ENCODE measurements around the gene PLLP. TPM values are rescaled to one million over a fixed set of nuclear protein-coding genes. Genes with fewer than 3 reads are reported as not detected.

PLLP gene
- total RNA-seq, 1 donor from 2014 or later = 0.02 TPM

GRCh38 chr16:57225978-57226377, 58.5 kb downstream of the PLLP start:
- DNase-seq (ENCODE audit: low spot score) = no peak
- H3K4me1 Mint-ChIP-seq (ENCODE audit: low read depth) = no peaks in the 10 kb centered on the region
- H3K27me3 Mint-ChIP-seq (ENCODE audit: low read depth) = no peaks in the 10 kb centered on the region
- H3K9me3 Mint-ChIP-seq (ENCODE audit: low read depth) = no peaks in the 10 kb centered on the region
- TF ChIP-seq CTCF (IDR thresholded peaks at IDR 0.05) = no peak
- peaks cover 39% of the 10 kb centered on the region for H3K36me3 Mint-ChIP-seq (ENCODE audit: low read depth)
- no peak overlapping the region for H3K4me3 Mint-ChIP-seq (ENCODE audit: unreplicated experiment)
- H3K27ac Mint-ChIP-seq (ENCODE audit: unreplicated experiment) = no peak overlapping the region

DNA sequence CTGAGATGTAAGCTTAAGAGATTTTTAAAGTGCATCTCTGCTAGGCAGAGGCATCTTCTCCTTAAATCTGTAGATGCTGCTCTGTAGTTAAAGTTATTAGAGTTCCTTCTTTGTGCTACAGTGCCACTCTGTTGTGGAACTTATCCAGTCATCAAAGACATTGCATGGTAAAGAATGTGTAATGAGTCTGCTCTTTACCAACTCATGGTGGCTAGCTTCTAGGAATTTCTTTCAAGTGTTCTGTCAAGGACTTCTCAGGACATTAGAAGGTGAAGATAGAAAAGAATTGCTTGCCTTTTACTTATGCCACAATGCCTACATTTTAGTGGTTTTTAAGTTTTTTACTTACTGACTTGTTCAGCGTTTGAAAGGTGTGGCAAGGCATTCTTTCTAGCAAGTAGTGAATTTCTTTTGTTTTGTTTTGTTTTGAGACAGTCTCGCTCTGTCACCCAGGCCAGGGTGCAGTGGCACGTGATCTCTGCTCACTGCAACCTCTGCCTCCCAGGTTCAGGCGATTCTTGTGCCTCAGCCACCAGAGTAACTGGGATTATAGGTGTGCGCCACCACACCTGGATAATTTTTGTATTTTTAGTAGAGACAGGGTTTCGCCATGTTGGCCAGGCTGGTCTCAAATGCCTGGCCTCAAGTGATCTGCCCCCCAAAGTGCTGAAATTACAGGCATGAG, 59.7 kb downstream of the PLLP start:
- peaks cover 42% of the 10 kb centered on the region for H3K36me3 Mint-ChIP-seq (ENCODE audit: low read depth)
- peaks cover 4% of the 10 kb centered on the region for H3K9me3 Mint-ChIP-seq (ENCODE audit: low read depth)
- no peak overlapping the region for H3K4me3 Mint-ChIP-seq (ENCODE audit: unreplicated experiment)
- TF ChIP-seq CTCF (IDR thresholded peaks at IDR 0.05) = no peak
- no peaks in the 10 kb centered on the region for H3K27me3 Mint-ChIP-seq (ENCODE audit: low read depth)
- no peaks in the 10 kb centered on the region for H3K4me1 Mint-ChIP-seq (ENCODE audit: low read depth)
- DNase-seq (ENCODE audit: low spot score) = no peak
- no peak overlapping the region for H3K27ac Mint-ChIP-seq (ENCODE audit: unreplicated experiment)

- no peak for TF ChIP-seq CTCF (IDR thresholded peaks at IDR 0.05)
- no peak overlapping the region for H3K27ac Mint-ChIP-seq (ENCODE audit: unreplicated experiment)
- H3K4me1 Mint-ChIP-seq (ENCODE audit: low read depth) = no peaks in the 10 kb centered on the region
- no peaks in the 10 kb centered on the region for H3K27me3 Mint-ChIP-seq (ENCODE audit: low read depth)
- no peak overlapping the region for H3K4me3 Mint-ChIP-seq (ENCODE audit: unreplicated experiment)
- peaks cover 53% of the 10 kb centered on the region for H3K36me3 Mint-ChIP-seq (ENCODE audit: low read depth)
- DNase-seq (ENCODE audit: low spot score) = no peak
- peaks cover 16% of the 10 kb centered on the region for H3K9me3 Mint-ChIP-seq (ENCODE audit: low read depth)
Observed at GRCh38 chr16:57223057-57223456, 61.4 kb downstream of the PLLP start.

DNA sequence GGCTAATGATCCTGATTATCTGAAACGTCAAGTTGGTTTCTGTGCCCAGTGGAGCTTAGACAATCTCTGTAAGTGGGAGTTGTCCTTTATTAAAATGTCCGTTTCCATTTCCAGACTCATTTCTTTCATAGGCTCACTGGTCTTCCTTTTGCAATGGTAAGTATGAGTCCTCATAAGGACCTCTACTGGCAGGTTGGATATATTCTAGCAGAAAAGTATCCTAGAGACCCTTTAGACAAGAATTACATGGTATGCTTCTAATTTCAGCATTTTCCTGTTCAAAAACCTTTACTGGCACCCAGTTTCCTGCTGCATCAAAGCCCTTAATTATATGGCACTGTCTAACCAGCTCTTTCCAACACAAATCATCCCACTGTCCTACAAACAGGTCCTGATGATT, 67.5 kb downstream of the PLLP start:
- H3K4me3 Mint-ChIP-seq (ENCODE audit: unreplicated experiment) = no peak overlapping the region
- peaks cover 67% of the 10 kb centered on the region for H3K36me3 Mint-ChIP-seq (ENCODE audit: low read depth)
- no peaks in the 10 kb centered on the region for H3K4me1 Mint-ChIP-seq (ENCODE audit: low read depth)
- H3K27ac Mint-ChIP-seq (ENCODE audit: unreplicated experiment) = no peak overlapping the region
- DNase-seq (ENCODE audit: low spot score) = no peak
- no peak for TF ChIP-seq CTCF (IDR thresholded peaks at IDR 0.05)
- H3K27me3 Mint-ChIP-seq (ENCODE audit: low read depth) = no peaks in the 10 kb centered on the region
- peaks cover 22% of the 10 kb centered on the region for H3K9me3 Mint-ChIP-seq (ENCODE audit: low read depth)

DNA sequence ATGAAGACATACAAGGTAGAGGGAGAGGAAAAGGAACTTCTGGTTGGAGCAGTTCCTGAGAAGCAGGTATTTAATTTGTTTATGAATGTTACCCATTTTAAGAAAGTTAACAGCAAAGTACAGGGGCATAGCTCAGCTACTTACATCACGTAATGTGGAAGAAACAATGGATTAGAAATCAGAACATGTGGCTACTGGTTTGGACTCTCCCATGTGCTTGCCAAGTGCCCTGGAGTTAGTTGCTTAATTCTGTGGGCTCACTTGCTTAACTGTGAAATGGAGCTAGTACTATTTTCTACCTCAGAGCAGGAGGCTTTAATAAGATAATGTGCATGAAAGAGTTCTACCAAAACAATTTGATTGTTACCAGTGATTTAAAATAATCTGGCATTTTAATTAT, 71.0 kb downstream of the PLLP start:
- Mint-ChIP-seq H3K27me3 (ENCODE audit: low read depth) (no peaks in the 10 kb centered on the region), H3K4me3 (ENCODE audit: unreplicated experiment) (no peak overlapping the region), H3K36me3 (ENCODE audit: low read depth) (peaks cover 51% of the 10 kb centered on the region), H3K27ac (ENCODE audit: unreplicated experiment) (no peak overlapping the region), H3K9me3 (ENCODE audit: low read depth) (peaks cover 9% of the 10 kb centered on the region), H3K4me1 (ENCODE audit: low read depth) (no peaks in the 10 kb centered on the region)
- DNase-seq (ENCODE audit: low spot score) = no peak
- TF ChIP-seq CTCF (IDR thresholded peaks at IDR 0.05) = no peak
